Activated CD8-positive, alpha-beta memory T cell treated with anti-CD3 and anti-CD28 coated beads for 24 hours (primary cell): Measurements from ENCODE around the gene IL17D.

Experiments
- DNase-seq: peaks from one replicate; pipeline ENCODE4 v3.0.0-alpha.2; 2020

IL17D gene

GRCh38 chr13:20696073-20696472, 7.4 kb upstream of the IL17D start:
- DNase-seq: no peak

- DNase-seq: no peak
Observed at GRCh38 chr13:20699715-20700114, 3.8 kb upstream of the IL17D start.

GRCh38 chr13:20700288-20700687, 3.2 kb upstream of the IL17D start:
- DNase-seq: no peak

DNA sequence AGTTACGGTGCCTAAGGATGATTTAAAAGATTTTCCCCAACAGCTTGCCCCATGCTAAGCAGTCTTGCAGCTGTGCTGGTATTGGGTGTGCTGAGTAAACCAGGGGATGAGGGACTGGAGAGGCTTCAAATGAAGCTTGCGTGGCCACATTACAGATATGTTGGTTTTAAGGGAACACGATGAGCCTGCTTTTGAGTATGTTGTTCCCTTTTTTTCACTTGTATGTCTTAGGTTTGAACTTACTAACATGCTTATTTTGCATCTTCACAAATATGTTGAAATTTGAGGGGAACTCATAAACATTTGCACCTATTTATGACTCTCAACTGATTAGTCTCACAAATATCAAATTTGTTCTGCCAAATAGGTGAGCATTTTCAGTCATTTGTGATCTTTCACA, 2.0 kb upstream of the IL17D start:
- DNase-seq: no peak

GRCh38 chr13:20702530-20702914, 977 bp upstream of the IL17D start:
- no peak for DNase-seq

GRCh38 chr13:20703780-20704458, 420 bp downstream of the IL17D start:
- peak; percentile 90 for DNase-seq

DNA sequence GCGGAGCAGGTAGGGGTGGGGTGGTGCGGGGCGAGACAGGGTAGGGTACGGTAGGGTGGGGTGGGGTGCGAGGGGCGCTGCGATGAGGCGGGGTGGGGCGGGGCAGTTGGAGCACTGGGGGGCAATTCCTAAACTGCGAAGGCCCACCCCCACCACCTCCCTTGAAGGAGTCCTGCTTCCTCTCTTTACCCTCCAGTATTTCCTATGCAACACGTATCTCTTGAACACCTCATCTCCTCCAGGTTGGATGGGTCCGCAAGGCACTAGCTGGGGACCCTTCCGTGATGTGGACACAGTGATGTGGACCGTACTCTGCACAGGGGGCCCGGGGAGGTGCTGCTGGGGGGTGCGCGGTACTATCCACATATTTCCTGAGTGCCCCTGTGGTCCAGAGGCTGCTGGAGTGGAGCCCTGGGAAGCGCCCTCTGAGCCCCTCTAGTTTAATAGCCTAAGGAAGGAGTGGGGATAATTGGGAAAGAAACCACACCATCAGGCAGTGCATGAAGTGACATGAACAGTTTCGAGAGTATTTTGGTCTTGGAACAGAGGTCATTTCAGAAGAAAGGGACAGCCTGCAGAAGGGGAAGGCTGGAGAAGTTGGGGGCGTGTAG, 1.1 kb downstream of the IL17D start:
- DNase-seq: no peak

DNA sequence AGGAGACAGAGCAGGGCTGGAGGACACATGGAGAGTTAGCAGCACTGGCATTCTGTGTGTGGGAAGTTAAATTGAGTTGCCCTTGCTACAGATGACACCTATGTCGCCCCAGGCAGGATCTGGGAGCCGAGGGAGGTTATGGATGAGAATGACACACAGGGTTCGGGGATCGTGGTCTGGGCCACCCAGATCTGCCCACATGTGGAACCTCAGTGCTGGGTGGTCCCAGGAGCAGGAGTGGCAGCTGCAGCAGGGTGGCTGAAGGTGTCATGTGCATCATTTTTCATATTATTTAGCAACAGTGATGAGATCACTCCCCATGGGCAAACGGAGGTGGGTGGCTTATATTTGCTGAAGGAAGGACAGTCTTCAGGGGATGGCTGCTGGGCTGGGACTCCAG, 3.2 kb downstream of the IL17D start:
- DNase-seq: no peak

- no peak for DNase-seq
Observed at GRCh38 chr13:20708216-20708615, 4.7 kb downstream of the IL17D start.

GRCh38 chr13:20709369-20709768, 5.9 kb downstream of the IL17D start:
- no peak for DNase-seq

DNA sequence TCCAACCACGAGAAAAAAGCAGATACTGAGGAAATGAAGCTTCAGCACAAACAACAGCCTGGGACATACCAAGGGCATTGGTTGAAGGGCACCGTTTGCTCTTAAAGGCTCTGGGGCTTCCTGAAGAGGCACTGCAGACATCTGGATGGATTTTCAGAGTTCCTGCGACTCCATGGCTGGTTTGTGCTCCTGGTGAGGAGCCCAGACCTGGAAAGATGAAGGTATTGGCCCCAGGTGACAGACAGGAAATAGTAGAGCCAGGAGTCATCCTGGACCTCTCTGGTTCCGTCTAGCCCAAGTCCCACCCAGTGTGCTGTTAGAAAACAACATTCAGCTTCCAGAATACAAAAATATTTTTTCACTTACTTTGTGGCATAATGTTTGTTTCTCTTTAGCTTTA, 6.3 kb downstream of the IL17D start:
- DNase-seq: no peak

GRCh38 chr13:20711301-20712044, 8.0 kb downstream of the IL17D start:
- no peak for DNase-seq

- no peak for DNase-seq
Observed at GRCh38 chr13:20713014-20713376, 9.5 kb downstream of the IL17D start.

- no peak for DNase-seq
Observed at GRCh38 chr13:20713751-20714150, 10.3 kb downstream of the IL17D start.

- no peak for DNase-seq
Observed at GRCh38 chr13:20714161-20714560, 10.7 kb downstream of the IL17D start.

- no peak for DNase-seq
Observed at GRCh38 chr13:20714563-20715329, 11.2 kb downstream of the IL17D start.

DNA sequence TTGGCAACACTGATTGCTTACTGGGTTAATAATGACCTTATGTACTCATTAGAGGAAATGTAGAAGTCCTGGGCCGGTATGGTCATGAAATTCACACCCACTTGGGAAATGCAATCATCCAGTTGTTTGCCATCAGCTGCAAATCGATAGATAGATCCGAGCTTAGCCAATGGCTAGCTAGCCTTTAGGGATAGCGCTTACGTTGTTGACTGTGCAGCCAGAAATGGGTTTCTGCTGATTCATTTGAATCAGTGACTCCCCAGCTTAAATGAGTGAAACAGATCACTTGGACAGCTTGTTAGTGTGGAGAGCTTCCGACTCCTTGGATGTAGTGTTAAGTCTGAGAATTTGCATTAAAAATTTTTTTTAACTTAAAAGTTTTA, 11.8 kb downstream of the IL17D start:
- no peak for DNase-seq

- no peak for DNase-seq
Observed at GRCh38 chr13:20716951-20717350, 13.5 kb downstream of the IL17D start.

DNA sequence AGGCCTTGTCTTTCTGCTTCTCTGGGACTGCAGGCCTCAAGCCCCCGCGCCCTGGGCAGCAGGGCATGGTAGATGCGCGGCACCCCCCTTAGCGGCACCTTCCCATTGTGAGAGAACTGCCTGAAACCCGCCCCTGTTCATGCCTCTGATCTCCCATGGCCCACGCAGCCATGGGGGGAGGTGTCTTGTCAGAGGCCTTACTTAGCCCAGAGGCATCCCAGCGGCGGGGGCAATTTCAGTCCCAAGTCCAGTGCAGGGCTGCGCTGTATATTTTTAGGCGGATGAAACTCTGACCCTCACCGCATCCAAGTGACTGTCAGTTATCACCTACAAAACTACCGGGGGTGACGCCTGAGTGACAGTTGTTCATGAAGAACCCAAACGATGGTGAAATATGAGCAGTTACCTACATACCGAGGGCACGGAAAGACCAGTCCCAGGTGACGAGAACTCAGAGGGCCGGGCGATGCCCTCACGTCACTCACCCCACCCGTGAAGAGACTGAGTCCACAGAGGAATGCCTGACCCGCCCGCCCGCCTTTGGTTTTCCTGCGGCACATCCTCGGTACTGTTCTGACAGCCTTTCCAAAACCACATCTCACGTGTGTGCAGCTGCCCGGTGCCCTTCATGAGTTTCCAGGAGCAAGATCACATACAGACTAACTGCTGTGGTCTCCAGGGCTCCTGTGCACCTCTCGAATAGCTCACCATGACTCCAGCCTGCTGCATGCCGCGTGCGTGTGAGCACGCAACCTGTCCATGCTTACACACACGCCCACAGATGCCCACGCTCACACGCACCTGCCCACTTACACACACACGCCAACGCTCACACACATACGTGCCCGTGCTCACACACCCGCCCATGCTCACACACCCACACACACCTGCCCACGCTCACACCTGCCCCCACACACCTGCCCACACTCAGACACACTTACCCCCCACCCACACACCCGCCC, 14.4 kb downstream of the IL17D start:
- no peak for DNase-seq

- DNase-seq: no peak
Observed at GRCh38 chr13:20718958-20719566, 15.6 kb downstream of the IL17D start.

- no peak for DNase-seq
Observed at GRCh38 chr13:20719783-20720182, 16.3 kb downstream of the IL17D start.

- DNase-seq: no peak
Observed at GRCh38 chr13:20720499-20720898, 17.0 kb downstream of the IL17D start.
